Keratinocyte (primary cell): ENCODE data around the gene CFAP100. TPM values are rescaled to one million over a fixed set of nuclear protein-coding genes. Genes with fewer than 3 reads are reported as not detected.
A peak's percentile ranks its signal among the peaks of the same experiment; 100 is the strongest.

ENCODE experiments used
- DNase-seq: peaks from one replicate; pipeline ENCODE4 v3.0.0-alpha.2; 2011; ENCODE audit warnings: low read depth, missing footprints, low spot score
- FAIRE-seq: peaks from 2 replicates; lab custom pipeline; 2011; peaks lifted over from hg19 to GRCh38; lab: Jason Lieb, UNC
- H2AFZ ChIP-seq: 2 replicates; pipeline ENCODE4 v1.6.0; 2012; ENCODE audit warnings: low read length, control low read depth, inconsistent platforms; ENCODE audit not compliant: control insufficient read depth
- H3K27ac ChIP-seq: 2 replicates; pipeline ENCODE4 v1.5.1; 2011; ENCODE audit warnings: low read length; ENCODE audit not compliant: control insufficient read depth, insufficient read depth
- H3K27me3 ChIP-seq: 3 replicates; pipeline ENCODE4 v1.6.0; 2011; ENCODE audit warnings: low read length; ENCODE audit not compliant: control insufficient read depth, insufficient read depth; ENCODE audit errors: extremely low read depth
- H3K36me3 ChIP-seq, 2 experiments: 2 replicates in 1 of 2; 3 replicates in 1 of 2; pipeline ENCODE4 v1.5.1; 2011; ENCODE audit warnings: low read length in 2 of 2, mild to moderate bottlenecking in 1 of 2; ENCODE audit not compliant: control insufficient read depth in 2 of 2, insufficient read depth in 2 of 2; ENCODE audit errors: extremely low read depth in 1 of 2
- H3K4me1 ChIP-seq: 3 replicates; pipeline ENCODE4 v1.5.1; 2011; ENCODE audit warnings: low read length; ENCODE audit not compliant: control insufficient read depth, insufficient read depth; ENCODE audit errors: extremely low read depth
- H3K4me2 ChIP-seq: 3 replicates; pipeline ENCODE4 v1.6.0; 2011; ENCODE audit warnings: low read depth, low read length; ENCODE audit not compliant: control insufficient read depth, insufficient read depth; ENCODE audit errors: extremely low read depth
- H3K4me3 ChIP-seq, 3 experiments: fragments of 200-600 bp in 1 of 3; sonication (generic) in 1 of 3; 2 replicates in 2 of 3; 3 replicates in 1 of 3; pipeline ENCODE4 v1.5.1; 2011 to 2016; ENCODE audit warnings: low read length in 3 of 3, mild to moderate bottlenecking in 3 of 3, control low read depth in 2 of 3, inconsistent platforms in 1 of 3, low read depth in 1 of 3, mixed read lengths in 1 of 3, mixed run types in 1 of 3, moderate library complexity in 1 of 3; ENCODE audit not compliant: control insufficient read depth in 2 of 3, insufficient read depth in 2 of 3; ENCODE audit errors: extremely low read depth in 1 of 3
- H3K79me2 ChIP-seq: 2 replicates; pipeline ENCODE4 v1.6.0; 2012; ENCODE audit warnings: low read length; ENCODE audit not compliant: control insufficient read depth, insufficient read depth
- H3K9ac ChIP-seq: 3 replicates; pipeline ENCODE4 v1.6.0; 2011; ENCODE audit warnings: low read length; ENCODE audit not compliant: control insufficient read depth, insufficient read depth; ENCODE audit errors: extremely low read depth
- H3K9me1 ChIP-seq: 3 replicates; pipeline ENCODE4 v1.6.0; 2011; ENCODE audit warnings: low read length; ENCODE audit not compliant: control insufficient read depth, insufficient read depth; ENCODE audit errors: extremely low read depth
- H3K9me3 ChIP-seq: 2 replicates; pipeline ENCODE4 v1.5.1; 2012; ENCODE audit warnings: low read depth, low read length; ENCODE audit not compliant: control insufficient read depth
- H4K20me1 ChIP-seq: 3 replicates; pipeline ENCODE4 v1.6.0; 2011; ENCODE audit warnings: low read length; ENCODE audit not compliant: control insufficient read depth, insufficient read depth; ENCODE audit errors: extremely low read depth
- EZH2 ChIP-seq: IDR thresholded peaks from one replicate; pipeline ENCODE4 v1.6.1; 2012; ENCODE audit warnings: inconsistent platforms, mild to moderate bottlenecking, low read length, moderate library complexity
- dilution Hi-C: fragments of 300-500 bp; cut with MboI; formaldehyde crosslinking; loops from one replicate; pipeline ENCODE4 v1.7.0; 2020; ENCODE audit warnings: low sequenced_read_pairs; ENCODE audit not compliant: extremely low pct_ligation_motif_present
- polyA plus RNA-seq, 5 experiments: library from polyadenylated mRNA; depleted of rRNA in 3 of 5; stranded (reverse) in 3 of 5; stranded (forward) in 1 of 5; unstranded in 1 of 5; fragments of >200 nt; gene quantifications; 1 replicate in 1 of 5; 2 replicates in 3 of 5; 3 replicates in 1 of 5; pipeline versions ENCODE4 v1.2.1 to v1.2.3, GENCODE V29; 2011 to 2012; ENCODE audit warnings: missing spikeins in 2 of 5, low read depth in 1 of 5, low replicate concordance in 1 of 5
- TF ChIP-seq, protein P1 (sequence below), 3 experiments: IDR thresholded peaks in 1 of 3; conservative IDR thresholded peaks in 1 of 3; optimal IDR thresholded peaks in 1 of 3; 2 replicates in 2 of 3; 3 replicates in 1 of 3; pipeline versions ENCODE3 to v1.5.1; 2011; ENCODE audit warnings: low read length in 3 of 3, mild to moderate bottlenecking in 3 of 3, moderate library complexity in 2 of 3, control low read depth in 1 of 3, inconsistent platforms in 1 of 3; ENCODE audit not compliant: insufficient read depth in 2 of 3; ENCODE audit errors: extremely low read depth in 1 of 3

Gene CFAP100
- polyA plus RNA-seq, 1 donor (not counting 4 experiments of a cell fraction or from before 2014, with no cell fraction given) = not detected

DNA sequence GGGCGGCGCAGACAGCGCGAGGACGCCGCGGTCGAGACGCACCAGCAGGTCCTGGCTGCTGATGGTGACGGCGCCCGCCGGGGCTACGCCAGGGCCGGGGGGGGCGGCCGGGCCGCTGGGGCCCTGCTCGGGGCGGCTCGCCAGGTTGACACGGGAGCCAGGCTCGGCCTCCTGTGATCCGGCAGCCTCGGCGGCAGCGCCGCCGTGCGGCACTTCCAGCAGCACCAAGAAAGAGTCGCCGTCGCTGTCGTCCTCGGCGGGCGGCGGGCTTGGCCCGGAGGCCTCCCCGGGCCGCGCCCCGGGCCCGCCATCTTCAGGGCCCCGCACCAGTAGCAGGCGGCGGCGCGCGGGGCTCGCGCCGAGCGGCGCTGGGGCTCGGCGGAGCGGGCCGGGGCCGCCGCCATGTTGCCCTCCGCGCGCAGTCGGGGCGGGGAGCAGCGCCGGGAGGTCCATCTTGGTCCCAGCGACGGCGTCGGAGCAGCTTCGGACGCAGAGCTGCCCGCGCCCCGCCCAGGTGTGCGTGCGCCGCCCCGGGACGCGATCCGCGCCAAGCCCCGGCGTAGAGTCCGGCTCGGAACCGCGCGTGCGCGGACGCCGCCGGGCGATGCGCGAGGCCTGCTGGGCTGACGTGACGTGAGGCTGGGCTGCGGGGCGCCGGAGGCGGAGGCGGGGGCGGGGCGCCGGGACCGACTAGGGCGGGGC is 80.9 kb downstream of the CFAP100 start, which contains the start of gene ZXDC:
TSS of gene ZXDC (minus strand) at position 479 of the 702 bp plus-strand sequence. CDS start at position 453, 26 bp downstream.
- peak; percentile 56 for DNase-seq

DNA sequence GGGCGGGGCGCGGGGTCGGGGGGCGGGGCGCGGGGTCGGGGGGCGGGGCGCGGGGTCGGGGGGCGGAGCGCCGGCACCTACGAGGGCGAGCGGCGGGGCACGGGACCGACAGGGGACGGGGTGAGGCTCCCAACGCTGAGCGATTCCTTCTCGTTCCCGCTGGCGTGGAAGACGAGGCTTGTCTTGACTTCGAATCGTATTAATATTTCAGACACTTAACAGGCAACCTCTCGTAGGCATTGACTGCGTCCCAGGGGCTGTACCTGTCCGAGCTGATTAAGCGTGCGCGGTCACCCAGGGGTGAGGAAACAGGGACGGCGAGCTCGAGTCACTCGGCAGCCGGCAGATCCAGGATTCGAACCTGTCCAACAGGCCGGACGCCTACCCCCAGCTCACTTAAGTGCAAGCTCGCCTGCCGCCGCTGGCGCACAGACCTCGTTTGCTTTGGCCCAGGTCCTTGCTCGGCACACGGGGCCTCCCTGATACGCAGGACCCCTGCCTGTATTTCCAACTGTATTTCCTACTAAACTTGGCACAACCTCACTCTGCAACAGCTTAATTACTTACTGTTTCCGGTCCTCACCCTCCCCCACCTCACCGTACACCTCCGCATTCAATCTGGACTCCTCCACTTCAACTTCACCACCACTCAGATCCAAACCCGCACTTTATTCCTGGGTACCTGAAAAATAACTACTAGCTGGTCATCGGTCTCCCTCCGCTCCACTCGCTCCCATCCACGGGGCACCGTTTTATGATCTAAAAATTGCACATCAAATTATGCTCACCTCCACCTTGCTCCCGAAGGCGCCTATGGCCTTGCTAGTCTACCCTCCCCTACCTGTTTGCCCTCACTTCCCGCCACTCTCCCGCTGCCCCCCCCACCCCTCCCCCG is 81.7 kb downstream of the CFAP100 start:
- Histone ChIP-seq H3K9me1 (peaks cover 11% of the 10 kb centered on the region), H3K4me3 (peak overlapping the region; percentile 61 to 89 (median 62)), H3K27ac (peak overlapping the region; percentile 86), H3K27me3 (no peaks in the 10 kb centered on the region), H4K20me1 (peaks cover 20% of the 10 kb centered on the region), H3K79me2 (peaks cover 28% of the 10 kb centered on the region), H3K9ac (peak overlapping the region; percentile 89), H3K4me1 (peaks cover 31% of the 10 kb centered on the region), H3K9me3 (no peaks in the 10 kb centered on the region), H3K4me2 (peak overlapping the region; percentile 86), H2AFZ (peak overlapping the region; percentile 100), H3K36me3 (peaks cover under 1 to 3% of the 10 kb centered on the region in 2 experiments)
- no peak for FAIRE-seq
- dilution Hi-C loops = no loop called here
- DNase-seq = peak; percentile 33
- TF ChIP-seq, protein P1, sequence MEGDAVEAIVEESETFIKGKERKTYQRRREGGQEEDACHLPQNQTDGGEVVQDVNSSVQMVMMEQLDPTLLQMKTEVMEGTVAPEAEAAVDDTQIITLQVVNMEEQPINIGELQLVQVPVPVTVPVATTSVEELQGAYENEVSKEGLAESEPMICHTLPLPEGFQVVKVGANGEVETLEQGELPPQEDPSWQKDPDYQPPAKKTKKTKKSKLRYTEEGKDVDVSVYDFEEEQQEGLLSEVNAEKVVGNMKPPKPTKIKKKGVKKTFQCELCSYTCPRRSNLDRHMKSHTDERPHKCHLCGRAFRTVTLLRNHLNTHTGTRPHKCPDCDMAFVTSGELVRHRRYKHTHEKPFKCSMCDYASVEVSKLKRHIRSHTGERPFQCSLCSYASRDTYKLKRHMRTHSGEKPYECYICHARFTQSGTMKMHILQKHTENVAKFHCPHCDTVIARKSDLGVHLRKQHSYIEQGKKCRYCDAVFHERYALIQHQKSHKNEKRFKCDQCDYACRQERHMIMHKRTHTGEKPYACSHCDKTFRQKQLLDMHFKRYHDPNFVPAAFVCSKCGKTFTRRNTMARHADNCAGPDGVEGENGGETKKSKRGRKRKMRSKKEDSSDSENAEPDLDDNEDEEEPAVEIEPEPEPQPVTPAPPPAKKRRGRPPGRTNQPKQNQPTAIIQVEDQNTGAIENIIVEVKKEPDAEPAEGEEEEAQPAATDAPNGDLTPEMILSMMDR (optimal IDR thresholded peaks at IDR 0.05 in 1 of 3, IDR thresholded peaks at IDR 0.05 in 1 of 3, conservative IDR thresholded peaks at IDR 0.05 in 1 of 3; ENCODE audit: extremely low read depth in 1 of 3, insufficient read depth in 2 of 3, low read length in 3 of 3) = no peak
- TF ChIP-seq EZH2 = no peak

More for the DNA sequence above, 80.9 kb downstream of the CFAP100 start, which contains the start of gene ZXDC:
- H3K27ac ChIP-seq = peak within 1 kb of the TSS; percentile 86
- H4K20me1 ChIP-seq = peaks cover 20% of the 10 kb centered on the region
- H3K4me3 ChIP-seq = peak within 1 kb of the TSS; percentile 74 to 89 (median 74)
- TF ChIP-seq EZH2 = no peak
- TF ChIP-seq, protein P1 (optimal IDR thresholded peaks at IDR 0.05 in 1 of 3, IDR thresholded peaks at IDR 0.05 in 1 of 3, conservative IDR thresholded peaks at IDR 0.05 in 1 of 3; ENCODE audit: extremely low read depth in 1 of 3, insufficient read depth in 2 of 3, low read length in 3 of 3) = peak in 2 of 3 experiments; percentile 56
- peaks cover 6 to 11% of the 10 kb centered on the region in 2 experiments for H3K36me3 ChIP-seq
- peak within 1 kb of the TSS; percentile 89 for H3K9ac ChIP-seq
- peak within 1 kb of the TSS; percentile 100 for H2AFZ ChIP-seq
- peak within 1 kb of the TSS; percentile 91 for H3K4me2 ChIP-seq
- no peaks in the 10 kb centered on the region for H3K9me3 ChIP-seq
- peaks cover 31% of the 10 kb centered on the region for H3K4me1 ChIP-seq
- no peaks in the 10 kb centered on the region for H3K27me3 ChIP-seq
- H3K79me2 ChIP-seq = peaks cover 36% of the 10 kb centered on the region
- no peak for FAIRE-seq
- peaks cover 11% of the 10 kb centered on the region for H3K9me1 ChIP-seq
- dilution Hi-C loops = no loop called here
